ENCODE data around the gene MCHR2.
A peak's percentile ranks its signal among the peaks of the same experiment; 100 is the strongest.
"Not testable (repeated sequence)": the region's sequence is repeated elsewhere in the genome, so short reads cannot be mapped to it uniquely, and the experiment has no call there.

MCHR2 gene

DNA sequence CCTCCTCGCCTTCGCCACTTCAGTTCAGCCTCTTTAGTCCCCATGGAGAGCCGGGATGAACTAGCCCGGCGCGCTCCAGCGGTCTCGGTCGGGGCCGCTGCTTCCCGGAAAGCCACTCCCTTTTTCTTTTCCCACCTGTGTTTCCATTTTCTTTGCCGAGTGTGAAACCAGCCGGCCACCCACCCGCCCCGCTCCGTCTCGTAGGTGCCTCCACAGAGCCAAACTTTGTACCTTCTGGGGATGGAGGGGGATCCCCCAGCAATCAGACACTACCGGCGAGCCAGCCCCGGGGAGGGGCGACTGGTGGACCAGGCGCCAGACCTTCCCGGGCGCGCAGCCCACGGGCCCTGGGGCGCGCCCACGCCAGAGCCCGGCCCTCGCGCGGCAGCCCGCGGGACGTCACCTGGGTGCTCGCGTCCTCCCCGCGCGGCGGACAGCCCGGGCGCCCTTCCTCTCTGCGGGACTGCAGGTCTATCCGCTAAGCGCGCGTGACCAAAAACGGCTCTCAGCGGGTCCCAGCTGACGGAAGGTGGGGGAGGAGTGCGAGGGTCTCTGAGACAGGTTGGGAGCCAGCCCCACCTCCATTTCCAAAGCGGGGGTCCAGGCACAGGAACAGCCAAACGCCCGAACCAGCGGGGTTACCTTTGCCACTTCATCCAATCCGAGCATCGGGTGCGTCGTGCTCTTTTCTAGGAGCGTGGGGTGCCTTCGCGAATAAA is at the start of gene MCHR2:
MCHR2 (minus strand) TSS at position 691 of the 719 bp plus-strand sequence. CDS start 38,076 bp downstream, outside the sequence.
- DNase-seq (ENCODE audit: low spot score): no peak

GRCh38 chr6:100038546-100038945 is 44.5 kb upstream of the MCHR2 start:
- DNase-seq (ENCODE audit: low spot score): not testable (repeated sequence)

- DNase-seq (ENCODE audit: low spot score): no peak
Observed at GRCh38 chr6:100035873-100036653, 42.0 kb upstream of the MCHR2 start.

DNA sequence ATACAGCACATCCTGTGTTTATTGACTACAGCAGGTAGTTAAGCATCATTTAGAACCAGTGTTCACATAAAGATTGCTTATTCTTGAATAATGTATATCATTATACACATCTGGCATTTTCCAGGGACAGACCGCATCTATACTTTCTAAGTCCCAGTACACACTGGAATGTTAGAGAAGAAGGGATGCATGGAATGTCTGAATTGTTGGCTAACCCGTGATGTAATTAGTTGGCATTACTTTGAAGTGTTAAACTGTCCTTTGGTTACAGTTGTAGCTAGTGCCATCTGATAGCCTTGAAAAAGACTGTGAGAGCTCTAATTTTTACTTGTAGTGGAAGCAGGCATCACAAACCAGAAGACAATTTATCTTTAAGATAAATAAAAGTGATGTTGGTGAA is 29.8 kb upstream of the MCHR2 start:
- no peak for DNase-seq (ENCODE audit: low spot score)

GRCh38 chr6:100022847-100023246 is 28.8 kb upstream of the MCHR2 start:
- no peak for DNase-seq (ENCODE audit: low spot score)

GRCh38 chr6:100008857-100009256 is 14.8 kb upstream of the MCHR2 start:
- DNase-seq (ENCODE audit: low spot score): no peak

DNA sequence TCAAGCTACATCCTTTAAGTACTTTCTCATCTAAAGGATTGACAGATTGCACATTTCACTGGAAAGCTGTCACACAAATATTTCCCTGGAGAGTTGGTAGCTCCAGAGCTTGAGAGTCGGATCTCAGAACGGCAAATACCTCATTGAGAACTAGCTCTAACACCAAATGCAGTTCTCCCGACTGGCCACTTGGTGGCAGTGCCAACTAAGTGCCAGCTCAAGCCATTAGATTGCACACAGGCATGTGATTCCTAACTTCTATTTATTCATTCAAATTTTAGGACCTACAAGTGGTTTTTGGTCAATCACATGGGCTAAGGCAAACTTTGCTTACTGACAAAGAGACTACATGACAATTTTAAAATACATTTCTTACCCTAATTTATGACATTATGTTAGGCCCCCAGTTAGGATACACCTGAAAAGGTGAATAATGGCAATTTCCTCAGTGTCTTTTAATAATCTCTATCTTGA is 7.9 kb upstream of the MCHR2 start:
- peak; percentile 74 for DNase-seq (ENCODE audit: low spot score)

DNA sequence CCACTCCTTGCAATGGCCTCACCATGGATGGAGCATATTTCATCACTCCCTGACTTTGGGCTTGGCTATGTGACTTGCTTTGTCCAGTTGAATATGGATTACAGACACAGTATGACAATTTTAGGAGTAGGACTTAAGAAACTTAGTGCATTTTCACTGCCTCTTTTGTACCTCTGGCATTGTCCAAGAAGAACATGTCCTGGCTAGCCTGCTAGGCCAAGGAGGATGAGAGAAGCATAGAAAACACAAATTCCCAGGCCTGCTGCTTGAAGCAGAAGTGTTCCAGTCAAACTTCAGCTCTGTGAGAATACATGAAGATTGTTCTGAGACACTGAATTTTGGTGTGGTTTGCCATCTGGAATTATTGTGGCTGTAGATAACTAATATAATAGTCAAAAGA is 3.1 kb upstream of the MCHR2 start:
- DNase-seq (ENCODE audit: low spot score): no peak

GRCh38 chr6:99995916-99996315 is 1.9 kb upstream of the MCHR2 start:
- DNase-seq (ENCODE audit: low spot score): no peak

DNA sequence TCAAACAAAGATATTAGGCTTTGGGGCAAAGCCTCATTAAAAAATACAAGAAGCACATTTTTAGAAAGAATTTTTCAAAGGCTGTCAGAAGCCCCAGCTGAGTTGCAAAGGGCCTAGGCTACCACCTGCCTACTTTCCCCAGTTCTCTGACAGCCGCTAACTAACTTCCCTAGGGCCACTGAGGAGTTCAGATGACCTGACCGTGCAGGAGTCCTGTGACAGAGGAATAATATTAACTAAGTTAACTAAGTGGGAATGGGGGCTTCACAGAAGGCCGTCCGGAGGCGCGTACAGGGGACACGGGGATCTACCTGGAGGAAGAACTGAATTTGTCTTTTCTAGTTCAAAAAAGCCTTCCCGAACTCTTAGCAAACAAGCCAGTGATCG is 884 bp downstream of the MCHR2 start:
- no peak for DNase-seq (ENCODE audit: low spot score)

DNA sequence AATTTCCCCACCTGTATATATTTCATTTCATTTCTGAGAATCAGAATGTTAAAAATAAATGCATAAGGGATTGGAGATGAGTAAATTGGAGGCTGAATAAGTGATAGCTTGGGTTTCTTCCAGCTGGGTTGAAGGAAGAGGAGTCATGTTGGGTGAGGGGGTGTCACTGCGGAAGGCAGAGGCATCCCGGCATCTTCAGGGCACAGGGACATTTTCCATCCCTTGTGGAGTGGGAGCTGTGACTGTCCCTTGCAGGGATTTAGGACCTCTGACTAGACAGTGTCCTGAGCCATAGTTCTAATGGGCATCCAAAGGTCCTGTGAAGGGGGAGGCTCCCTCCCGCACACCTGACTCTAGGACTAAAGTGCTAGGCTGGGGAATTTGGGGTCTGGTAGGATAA is 2.1 kb downstream of the MCHR2 start:
- DNase-seq (ENCODE audit: low spot score): no peak

DNA sequence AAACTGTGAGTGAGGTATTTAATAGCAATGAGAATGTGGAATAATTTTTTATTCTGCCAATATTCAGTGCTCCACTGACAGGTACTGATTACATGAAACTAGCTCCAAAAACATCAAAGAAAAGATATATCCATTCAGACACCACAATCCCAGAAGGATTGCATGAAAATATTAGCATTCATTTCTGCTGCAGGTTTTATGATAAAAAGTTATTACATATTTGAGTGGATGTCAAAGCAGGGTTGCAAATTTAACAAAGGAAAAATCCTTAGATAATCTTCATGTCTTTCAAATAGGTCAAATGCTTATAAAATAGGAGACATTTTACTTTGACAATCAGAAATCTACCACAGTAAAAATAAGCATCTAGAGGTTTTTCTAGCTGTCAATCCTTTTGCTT is 13.3 kb downstream of the MCHR2 start:
- no peak for DNase-seq (ENCODE audit: low spot score)

DNA sequence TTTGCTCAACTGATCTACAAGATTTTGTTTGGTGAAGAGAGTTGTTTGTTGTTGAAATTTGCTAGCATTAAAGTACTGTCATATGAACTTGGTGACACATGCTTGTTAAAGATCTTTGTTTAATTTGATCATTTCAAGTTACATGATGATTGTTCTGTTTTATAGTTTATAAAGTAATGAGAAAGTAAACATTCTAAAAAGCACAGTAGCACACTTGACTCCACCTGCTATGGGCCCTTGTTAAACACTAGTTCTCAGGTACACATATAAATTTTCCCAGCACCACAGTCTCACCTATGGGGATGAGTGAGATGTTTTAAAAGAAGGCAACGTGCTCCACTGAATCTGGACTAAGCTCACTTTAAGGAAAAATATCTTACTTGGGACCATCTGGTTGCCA is 14.1 kb downstream of the MCHR2 start:
- DNase-seq (ENCODE audit: low spot score): no peak

- DNase-seq (ENCODE audit: low spot score): no peak
Observed at GRCh38 chr6:99967052-99967451, 27.0 kb downstream of the MCHR2 start.

- no peak for DNase-seq (ENCODE audit: low spot score)
Observed at GRCh38 chr6:99960027-99960426, 34.0 kb downstream of the MCHR2 start.

DNA sequence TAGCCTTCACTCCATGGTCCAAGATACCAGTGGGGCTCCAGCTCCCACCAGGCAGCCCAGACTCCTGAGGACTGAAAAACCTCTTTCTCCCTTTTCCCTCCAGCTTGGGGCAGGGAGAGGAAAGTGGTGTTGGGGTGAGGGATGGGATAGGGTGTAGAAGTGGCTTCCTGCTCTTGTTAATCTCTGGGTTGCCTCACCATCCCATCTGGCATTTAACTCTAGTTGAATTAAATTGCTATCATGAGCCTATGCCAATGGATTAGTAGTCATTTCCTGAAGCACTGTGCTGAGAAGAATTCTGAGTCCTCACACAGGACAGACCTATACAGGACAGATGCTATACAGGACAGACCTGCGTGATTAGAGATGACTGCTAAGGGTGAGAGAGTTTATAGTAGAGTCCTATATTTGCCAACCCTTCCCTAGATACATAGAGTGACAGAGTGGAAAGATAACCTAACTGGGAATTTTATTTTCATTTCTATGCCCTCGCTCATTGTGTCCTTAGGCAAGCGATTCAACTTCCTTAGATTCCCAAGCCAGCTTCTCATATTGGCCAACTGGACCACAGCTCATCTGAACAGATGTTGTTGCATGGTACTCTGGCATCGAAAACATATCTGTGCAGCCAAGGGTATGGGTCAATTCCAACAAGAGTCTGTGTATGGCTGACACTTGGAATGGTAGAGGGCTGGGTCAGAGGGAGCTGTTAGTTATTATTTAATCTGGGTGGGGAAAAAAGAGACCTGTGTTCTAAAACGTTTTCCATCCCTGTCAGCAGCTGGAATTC is 42.8 kb downstream of the MCHR2 start:
- no peak for DNase-seq (ENCODE audit: low spot score)

GRCh38 chr6:99946005-99946404 is 48.0 kb downstream of the MCHR2 start:
- no peak for DNase-seq (ENCODE audit: low spot score)

GRCh38 chr6:99943846-99944245 is 50.2 kb downstream of the MCHR2 start:
- DNase-seq (ENCODE audit: low spot score): no peak

GRCh38 chr6:99940582-99940981 is 53.4 kb downstream of the MCHR2 start:
- no peak for DNase-seq (ENCODE audit: low spot score)

DNA sequence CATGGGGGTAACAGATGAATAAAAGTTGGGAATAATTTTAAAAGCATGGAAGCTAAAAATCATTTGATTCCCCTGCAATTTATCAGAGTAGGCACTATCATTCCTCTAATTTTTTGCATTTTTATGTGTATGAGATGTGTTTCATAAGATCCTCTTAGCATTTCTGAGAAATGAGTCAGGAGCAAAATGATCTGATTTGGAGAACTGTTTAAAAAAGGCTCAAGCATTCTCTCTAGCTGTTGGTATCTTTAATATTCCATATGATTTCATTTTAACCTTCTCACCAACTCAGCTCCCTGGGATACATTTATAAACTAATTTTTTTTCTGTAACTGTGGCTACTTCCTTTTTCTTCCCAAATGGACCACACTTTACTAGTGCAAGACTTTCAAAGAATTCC is 60.9 kb downstream of the MCHR2 start:
- peak; percentile 58 for DNase-seq (ENCODE audit: low spot score)

GRCh38 chr6:99912657-99913056 is 81.4 kb downstream of the MCHR2 start:
- DNase-seq (ENCODE audit: low spot score): no peak

DNA sequence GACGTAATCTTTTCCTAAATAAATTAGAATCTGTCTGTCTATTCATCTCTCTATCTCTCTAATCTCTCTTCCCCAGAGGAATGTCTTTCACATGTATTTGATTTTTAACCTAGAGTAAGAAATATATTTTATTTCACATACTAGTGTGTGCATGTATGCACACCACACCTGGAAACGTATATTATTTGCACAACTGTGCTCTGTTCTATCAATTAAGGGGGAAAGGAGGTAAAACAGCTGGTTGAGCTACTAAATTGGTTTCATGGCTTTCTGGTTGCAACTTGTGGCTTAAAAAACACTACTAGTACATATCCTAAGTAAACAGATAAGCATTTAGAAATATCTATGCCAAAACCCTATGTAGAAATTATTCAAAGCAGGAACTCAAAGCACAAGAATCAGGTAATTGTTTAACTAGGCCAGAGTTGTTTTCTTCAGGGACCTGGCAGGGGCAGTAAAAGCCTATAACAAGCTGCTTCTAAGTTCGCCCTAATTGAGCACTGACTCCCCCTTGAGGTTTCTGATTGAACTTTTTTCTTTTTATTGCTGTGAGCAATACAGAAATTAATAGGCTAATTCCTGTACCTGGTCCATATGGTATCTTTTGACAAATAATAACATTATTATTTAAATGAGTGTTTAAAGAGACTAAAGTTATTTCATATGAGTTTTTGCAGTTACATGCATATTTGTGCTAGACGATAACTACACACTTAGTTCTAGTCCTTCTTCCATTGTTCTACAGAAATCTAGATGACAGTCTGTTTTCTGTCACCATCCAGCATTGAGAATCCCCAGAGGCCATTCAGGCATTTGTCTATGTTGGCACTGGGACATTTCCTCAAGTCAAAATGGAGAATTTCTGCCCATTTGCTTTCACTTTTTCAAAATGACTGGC is 88.6 kb downstream of the MCHR2 start:
- DNase-seq (ENCODE audit: low spot score): peak; percentile 70

Data from AG08395 (cell line).